K562 (cell line): ENCODE results near the gene VTN. TPM values are rescaled to one million over a fixed set of nuclear protein-coding genes. Genes with fewer than 3 reads are reported as not detected.
A peak's percentile ranks its signal among the peaks of the same experiment; 100 is the strongest.

Experiments used
- BRCA1 ChIP-seq, 2 experiments: fragments of 450-650 bp in 1 of 2; sonication (generic) in 1 of 2; formaldehyde crosslinking in 1 of 2; IDR thresholded peaks; 2 replicates each; pipeline versions ENCODE4 v1.5.0 to v1.6.1; 2017 to 2020; ENCODE audit warnings: mild to moderate bottlenecking in 1 of 2, missing genetic modification reagents in 1 of 2
- ETV5 ChIP-seq: sonication (generic); formaldehyde crosslinking; IDR thresholded peaks from 2 replicates; pipeline ENCODE4 v1.4.0; 2020; ENCODE audit warnings: low read depth, mild to moderate bottlenecking, missing genetic modification reagents
- GABPA ChIP-seq: fragments of 200-800 bp; sonication (Bioruptor generic); conservative IDR thresholded peaks from 2 replicates; pipeline ENCODE4 v1.6.1; 2016; ENCODE audit warnings: low read depth, missing genetic modification characterization, missing compliant biosample characterization
- HMGN3 ChIP-seq: IDR thresholded peaks from 2 replicates; pipeline ENCODE4 v1.6.1; 2011; ENCODE audit warnings: borderline replicate concordance, low read depth, mild to moderate bottlenecking, mixed read lengths, low read length; ENCODE audit not compliant: insufficient read length; ENCODE audit errors: extremely low read depth
- HNRNPH1 ChIP-seq: fragments of 200-400 bp; formaldehyde crosslinking; optimal IDR thresholded peaks from 2 replicates; pipeline ENCODE3; 2017; ENCODE audit warnings: low read depth, mild to moderate bottlenecking, low read length, moderate library complexity
- L3MBTL2 ChIP-seq: fragments of 450-650 bp; IDR thresholded peaks from 2 replicates; pipeline ENCODE4 v1.6.1; 2016; ENCODE audit warnings: mild to moderate bottlenecking, moderate library complexity
- MYBL2 ChIP-seq, 2 experiments: fragments of 450-650 bp in 1 of 2; sonication (generic) in 1 of 2; formaldehyde crosslinking in 1 of 2; IDR thresholded peaks; 2 replicates each; pipeline versions ENCODE4 v1.6.1 to v1.8.1; 2017 to 2022; ENCODE audit warnings: borderline replicate concordance in 1 of 2, inconsistent platforms in 1 of 2, low read depth in 1 of 2, mild to moderate bottlenecking in 1 of 2, missing genetic modification reagents in 1 of 2, moderate library complexity in 1 of 2
- ZNF41 ChIP-seq: fragments of 250-450 bp; sonication (Bioruptor Pico); conservative IDR thresholded peaks from 2 replicates; pipeline ENCODE4 v1.4.0; 2020; ENCODE audit warnings: mild to moderate bottlenecking
- ZNF79 ChIP-seq: fragments of 250-450 bp; sonication (Bioruptor Pico); IDR thresholded peaks from 2 replicates; pipeline ENCODE4 v1.4.0; 2020; ENCODE audit warnings: low read depth, mild to moderate bottlenecking, moderate library complexity
- polyA plus RNA-seq, 8 experiments: library from polyadenylated mRNA; depleted of rRNA in 4 of 8; stranded (reverse) in 5 of 8; unstranded in 3 of 8; fragments of >200 nt; fragmentation: Nextera tagmentation in 2 of 8; fragmentation: Illumina TruSeq in 1 of 8; extraction: Ambion mirVana in 2 of 8; extraction: Trizol in 1 of 8; gene quantifications; 2 replicates each; pipeline versions ENCODE4 v1.2.1 to v1.2.3, GENCODE V29; 2011 to 2014; ENCODE audit warnings: inconsistent platforms in 1 of 8, missing spikeins in 1 of 8
- total RNA-seq, 7 experiments: library from RNA; depleted of rRNA in 6 of 7; stranded (reverse); fragments of >200 nt in 6 of 7; fragmentation: Illumina TruSeq in 2 of 7; extraction: Trizol in 2 of 7; gene quantifications; 2 replicates each; pipeline versions ENCODE4 v1.2.1 to v1.2.3, GENCODE V29; 2011 to 2021; ENCODE audit warnings: low replicate concordance in 1 of 7
- TF ChIP-seq, protein P1 (sequence below): fragments of 200-600 bp; sonication (generic); IDR thresholded peaks from one replicate; pipeline ENCODE4 v1.6.1; 2012; ENCODE audit warnings: mild to moderate bottlenecking, low read depth, low read length, inconsistent platforms
- TF ChIP-seq, protein P2 (sequence below): fragments of 450-650 bp; IDR thresholded peaks from 2 replicates; pipeline ENCODE4 v1.6.1; 2016; ENCODE audit warnings: missing biosample characterization, missing genetic modification characterization
- TF ChIP-seq, protein P3 (sequence below): fragments of 250-450 bp; sonication (Bioruptor Pico); IDR thresholded peaks from 2 replicates; pipeline ENCODE4 v1.8.0; 2022; ENCODE audit warnings: moderate library complexity, mild to moderate bottlenecking, inconsistent platforms

VTN gene
- total and polyA plus RNA-seq, 9 of the 15 experiments (the other 6 are each of a cell fraction or from before 2014, with no cell fraction given): 0.13 to 1.0 (median 0.29) TPM; not detected in 1

DNA sequence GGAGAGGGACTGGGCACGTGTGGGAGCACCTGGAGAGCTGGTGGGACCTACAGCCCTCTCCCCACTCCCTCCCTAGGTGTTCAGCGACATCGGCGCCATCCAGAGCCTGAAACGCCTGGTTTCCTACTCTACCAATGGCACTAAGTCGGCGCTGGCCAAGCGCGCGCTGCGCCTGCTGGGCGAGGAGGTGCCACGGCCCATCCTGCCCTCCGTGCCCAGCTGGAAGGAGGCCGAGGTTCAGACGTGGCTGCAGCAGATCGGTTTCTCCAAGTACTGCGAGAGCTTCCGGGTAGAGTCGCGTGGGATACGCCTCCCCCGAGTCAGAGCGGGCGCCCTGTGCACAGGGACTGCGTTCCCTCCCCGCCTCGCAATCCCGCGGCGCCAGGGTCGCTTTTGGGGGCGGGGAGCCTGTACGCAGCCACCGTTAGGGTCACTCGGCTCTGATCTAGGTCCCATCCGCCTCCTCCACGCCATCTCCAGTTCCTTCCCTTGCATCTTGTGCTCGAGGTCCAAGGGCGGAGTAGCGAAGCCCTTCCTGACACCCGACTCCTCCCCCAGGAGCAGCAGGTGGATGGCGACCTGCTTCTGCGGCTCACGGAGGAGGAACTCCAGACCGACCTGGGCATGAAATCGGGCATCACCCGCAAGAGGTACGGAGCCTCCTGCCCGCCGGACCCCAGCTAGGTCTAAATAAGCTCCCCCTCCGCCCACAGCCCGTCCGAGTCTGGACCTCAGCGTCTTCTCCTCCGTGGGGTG, 14.4 kb upstream of the VTN start (continued):
- TF ChIP-seq ZNF79: no peak
- TF ChIP-seq, protein P1, sequence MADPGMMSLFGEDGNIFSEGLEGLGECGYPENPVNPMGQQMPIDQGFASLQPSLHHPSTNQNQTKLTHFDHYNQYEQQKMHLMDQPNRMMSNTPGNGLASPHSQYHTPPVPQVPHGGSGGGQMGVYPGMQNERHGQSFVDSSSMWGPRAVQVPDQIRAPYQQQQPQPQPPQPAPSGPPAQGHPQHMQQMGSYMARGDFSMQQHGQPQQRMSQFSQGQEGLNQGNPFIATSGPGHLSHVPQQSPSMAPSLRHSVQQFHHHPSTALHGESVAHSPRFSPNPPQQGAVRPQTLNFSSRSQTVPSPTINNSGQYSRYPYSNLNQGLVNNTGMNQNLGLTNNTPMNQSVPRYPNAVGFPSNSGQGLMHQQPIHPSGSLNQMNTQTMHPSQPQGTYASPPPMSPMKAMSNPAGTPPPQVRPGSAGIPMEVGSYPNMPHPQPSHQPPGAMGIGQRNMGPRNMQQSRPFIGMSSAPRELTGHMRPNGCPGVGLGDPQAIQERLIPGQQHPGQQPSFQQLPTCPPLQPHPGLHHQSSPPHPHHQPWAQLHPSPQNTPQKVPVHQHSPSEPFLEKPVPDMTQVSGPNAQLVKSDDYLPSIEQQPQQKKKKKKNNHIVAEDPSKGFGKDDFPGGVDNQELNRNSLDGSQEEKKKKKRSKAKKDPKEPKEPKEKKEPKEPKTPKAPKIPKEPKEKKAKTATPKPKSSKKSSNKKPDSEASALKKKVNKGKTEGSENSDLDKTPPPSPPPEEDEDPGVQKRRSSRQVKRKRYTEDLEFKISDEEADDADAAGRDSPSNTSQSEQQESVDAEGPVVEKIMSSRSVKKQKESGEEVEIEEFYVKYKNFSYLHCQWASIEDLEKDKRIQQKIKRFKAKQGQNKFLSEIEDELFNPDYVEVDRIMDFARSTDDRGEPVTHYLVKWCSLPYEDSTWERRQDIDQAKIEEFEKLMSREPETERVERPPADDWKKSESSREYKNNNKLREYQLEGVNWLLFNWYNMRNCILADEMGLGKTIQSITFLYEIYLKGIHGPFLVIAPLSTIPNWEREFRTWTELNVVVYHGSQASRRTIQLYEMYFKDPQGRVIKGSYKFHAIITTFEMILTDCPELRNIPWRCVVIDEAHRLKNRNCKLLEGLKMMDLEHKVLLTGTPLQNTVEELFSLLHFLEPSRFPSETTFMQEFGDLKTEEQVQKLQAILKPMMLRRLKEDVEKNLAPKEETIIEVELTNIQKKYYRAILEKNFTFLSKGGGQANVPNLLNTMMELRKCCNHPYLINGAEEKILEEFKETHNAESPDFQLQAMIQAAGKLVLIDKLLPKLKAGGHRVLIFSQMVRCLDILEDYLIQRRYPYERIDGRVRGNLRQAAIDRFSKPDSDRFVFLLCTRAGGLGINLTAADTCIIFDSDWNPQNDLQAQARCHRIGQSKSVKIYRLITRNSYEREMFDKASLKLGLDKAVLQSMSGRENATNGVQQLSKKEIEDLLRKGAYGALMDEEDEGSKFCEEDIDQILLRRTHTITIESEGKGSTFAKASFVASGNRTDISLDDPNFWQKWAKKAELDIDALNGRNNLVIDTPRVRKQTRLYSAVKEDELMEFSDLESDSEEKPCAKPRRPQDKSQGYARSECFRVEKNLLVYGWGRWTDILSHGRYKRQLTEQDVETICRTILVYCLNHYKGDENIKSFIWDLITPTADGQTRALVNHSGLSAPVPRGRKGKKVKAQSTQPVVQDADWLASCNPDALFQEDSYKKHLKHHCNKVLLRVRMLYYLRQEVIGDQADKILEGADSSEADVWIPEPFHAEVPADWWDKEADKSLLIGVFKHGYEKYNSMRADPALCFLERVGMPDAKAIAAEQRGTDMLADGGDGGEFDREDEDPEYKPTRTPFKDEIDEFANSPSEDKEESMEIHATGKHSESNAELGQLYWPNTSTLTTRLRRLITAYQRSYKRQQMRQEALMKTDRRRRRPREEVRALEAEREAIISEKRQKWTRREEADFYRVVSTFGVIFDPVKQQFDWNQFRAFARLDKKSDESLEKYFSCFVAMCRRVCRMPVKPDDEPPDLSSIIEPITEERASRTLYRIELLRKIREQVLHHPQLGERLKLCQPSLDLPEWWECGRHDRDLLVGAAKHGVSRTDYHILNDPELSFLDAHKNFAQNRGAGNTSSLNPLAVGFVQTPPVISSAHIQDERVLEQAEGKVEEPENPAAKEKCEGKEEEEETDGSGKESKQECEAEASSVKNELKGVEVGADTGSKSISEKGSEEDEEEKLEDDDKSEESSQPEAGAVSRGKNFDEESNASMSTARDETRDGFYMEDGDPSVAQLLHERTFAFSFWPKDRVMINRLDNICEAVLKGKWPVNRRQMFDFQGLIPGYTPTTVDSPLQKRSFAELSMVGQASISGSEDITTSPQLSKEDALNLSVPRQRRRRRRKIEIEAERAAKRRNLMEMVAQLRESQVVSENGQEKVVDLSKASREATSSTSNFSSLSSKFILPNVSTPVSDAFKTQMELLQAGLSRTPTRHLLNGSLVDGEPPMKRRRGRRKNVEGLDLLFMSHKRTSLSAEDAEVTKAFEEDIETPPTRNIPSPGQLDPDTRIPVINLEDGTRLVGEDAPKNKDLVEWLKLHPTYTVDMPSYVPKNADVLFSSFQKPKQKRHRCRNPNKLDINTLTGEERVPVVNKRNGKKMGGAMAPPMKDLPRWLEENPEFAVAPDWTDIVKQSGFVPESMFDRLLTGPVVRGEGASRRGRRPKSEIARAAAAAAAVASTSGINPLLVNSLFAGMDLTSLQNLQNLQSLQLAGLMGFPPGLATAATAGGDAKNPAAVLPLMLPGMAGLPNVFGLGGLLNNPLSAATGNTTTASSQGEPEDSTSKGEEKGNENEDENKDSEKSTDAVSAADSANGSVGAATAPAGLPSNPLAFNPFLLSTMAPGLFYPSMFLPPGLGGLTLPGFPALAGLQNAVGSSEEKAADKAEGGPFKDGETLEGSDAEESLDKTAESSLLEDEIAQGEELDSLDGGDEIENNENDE: no peak
- TF ChIP-seq HMGN3: no peak
- TF ChIP-seq, protein P2, sequence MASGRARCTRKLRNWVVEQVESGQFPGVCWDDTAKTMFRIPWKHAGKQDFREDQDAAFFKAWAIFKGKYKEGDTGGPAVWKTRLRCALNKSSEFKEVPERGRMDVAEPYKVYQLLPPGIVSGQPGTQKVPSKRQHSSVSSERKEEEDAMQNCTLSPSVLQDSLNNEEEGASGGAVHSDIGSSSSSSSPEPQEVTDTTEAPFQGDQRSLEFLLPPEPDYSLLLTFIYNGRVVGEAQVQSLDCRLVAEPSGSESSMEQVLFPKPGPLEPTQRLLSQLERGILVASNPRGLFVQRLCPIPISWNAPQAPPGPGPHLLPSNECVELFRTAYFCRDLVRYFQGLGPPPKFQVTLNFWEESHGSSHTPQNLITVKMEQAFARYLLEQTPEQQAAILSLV (tag): no peak
- TF ChIP-seq GABPA (tag): peak; percentile 39; the same call in 1 of the 2 replicates
- 0 out of 2 replicates have a peak, but pooled peaks have one; percentile 35 for TF ChIP-seq L3MBTL2
- no peak for TF ChIP-seq MYBL2 (IDR thresholded peaks at IDR 0.05; ENCODE audit: low read depth)
- no peak for TF ChIP-seq MYBL2 (CRISPR knock-in tag; IDR thresholded peaks at IDR 0.05; ENCODE audit: borderline replicate concordance)
- TF ChIP-seq HNRNPH1: no peak
- TF ChIP-seq, protein P3, sequence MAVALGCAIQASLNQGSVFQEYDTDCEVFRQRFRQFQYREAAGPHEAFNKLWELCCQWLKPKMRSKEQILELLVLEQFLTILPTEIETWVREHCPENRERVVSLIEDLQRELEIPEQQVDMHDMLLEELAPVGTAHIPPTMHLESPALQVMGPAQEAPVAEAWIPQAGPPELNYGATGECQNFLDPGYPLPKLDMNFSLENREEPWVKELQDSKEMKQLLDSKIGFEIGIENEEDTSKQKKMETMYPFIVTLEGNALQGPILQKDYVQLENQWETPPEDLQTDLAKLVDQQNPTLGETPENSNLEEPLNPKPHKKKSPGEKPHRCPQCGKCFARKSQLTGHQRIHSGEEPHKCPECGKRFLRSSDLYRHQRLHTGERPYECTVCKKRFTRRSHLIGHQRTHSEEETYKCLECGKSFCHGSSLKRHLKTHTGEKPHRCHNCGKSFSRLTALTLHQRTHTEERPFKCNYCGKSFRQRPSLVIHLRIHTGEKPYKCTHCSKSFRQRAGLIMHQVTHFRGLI (CRISPR knock-in tag): no peak
- TF ChIP-seq ETV5: no peak
- no peak for TF ChIP-seq BRCA1 (IDR thresholded peaks at IDR 0.05)
- no peak for TF ChIP-seq BRCA1 (CRISPR knock-in tag; IDR thresholded peaks at IDR 0.05)
- no peak for TF ChIP-seq ZNF41 (CRISPR knock-in tag)
